Left lung (tissue), 10 donors: ENCODE data around the gene FHOD3. TPM values are rescaled to one million over a fixed set of nuclear protein-coding genes. Genes with fewer than 3 reads are reported as not detected.

Experiments used
- ATAC-seq: fragments of 200-7000 bp; cut with Tn5 transposase; one replicate; pipeline ENCODE4 v1.9.1; 2020; ENCODE audit warnings: moderate library complexity
- DNase-seq, 4 donors: peaks; one replicate each; pipeline ENCODE4 v3.0.0-alpha.2; 2013 to 2020
- H3K27ac ChIP-seq, 2 donors: fragments of 200-600 bp; sonication (generic) in 1 of 2; one replicate each; pipeline versions ENCODE4 v1.5.0 to v1.8.0; 2020 to 2021
- H3K27me3 ChIP-seq, 2 donors: fragments of 200-600 bp; sonication (generic) in 1 of 2; one replicate each; pipeline versions ENCODE4 v1.5.0 to v1.8.0; 2020 to 2021
- H3K36me3 ChIP-seq, 2 donors: fragments of 200-600 bp; sonication (generic) in 1 of 2; one replicate each; pipeline versions ENCODE4 v1.5.0 to v1.8.0; 2020 to 2021
- H3K4me1 ChIP-seq, 2 donors: fragments of 200-600 bp; one replicate each; pipeline ENCODE4 v1.8.0; 2021
- H3K4me3 ChIP-seq, 2 donors: fragments of 200-600 bp; sonication (generic) in 1 of 2; one replicate each; pipeline versions ENCODE4 v1.5.0 to v1.8.0; 2020 to 2021; ENCODE audit warnings: mild to moderate bottlenecking in 1 of 2
- H3K9me3 ChIP-seq, 2 donors: fragments of 200-600 bp; sonication (generic) in 1 of 2; one replicate each; pipeline versions ENCODE4 v1.5.0 to v1.8.0; 2020 to 2021
- CTCF ChIP-seq, 2 donors: fragments of 200-600 bp; sonication (generic) in 1 of 2; IDR thresholded peaks; one replicate each; pipeline versions ENCODE4 v1.5.0 to v1.8.0; 2021; ENCODE audit warnings: antibody characterized with exemption in 2 of 2
- intact Hi-C, 2 donors: fragments of 100-400 bp; cut with DNase I; formaldehyde crosslinking; loops; one replicate each; pipeline versions ENCODE4 v1.11.2 to v1.14.2; 2022
- polyA plus RNA-seq, 6 donors: library from polyadenylated mRNA; unstranded; fragments of 120-200 nt; gene quantifications; one replicate each; pipeline ENCODE4 v1.2.1, GENCODE V29; 2013; ENCODE audit not compliant: insufficient read length in 6 of 6
- total RNA-seq, 2 donors: library from RNA; stranded (reverse); fragmentation: NEBNext Ultra II Directional; extraction: Animal tissue kit (Norgen Biotek cat#: 25700); gene quantifications; one replicate each; pipeline ENCODE4 v1.2.1, GENCODE V29; 2021
- donor health status: DM: no; HTN: yes; CAD: no.
- donor health status: DM: no; HTN: no; CAD: no.

FHOD3 gene
- total and polyA plus RNA-seq, 8 donors: 0.55 to 2.9 (median 1.5) TPM

- peak; percentile 77 for ATAC-seq
- Histone ChIP-seq H3K4me1 (no peaks in the 10 kb centered on the region), H3K9me3 (no peaks in the 10 kb centered on the region), H3K36me3 (no peaks in the 10 kb centered on the region), H3K27me3 (no peaks in the 10 kb centered on the region), H3K4me3 (no peak overlapping the region), H3K27ac (no peak overlapping the region)
- TF ChIP-seq CTCF (IDR thresholded peaks at IDR 0.05): no peak
- intact Hi-C loops: no loop called here
- no peak for DNase-seq
Observed at GRCh38 chr18:36509646-36510197, 212.2 kb downstream of the FHOD3 start.

- TF ChIP-seq CTCF (IDR thresholded peaks at IDR 0.05): no peak
- Histone ChIP-seq H3K4me1 (no peaks in the 10 kb centered on the region), H3K27ac (no peak overlapping the region), H3K36me3 (no peaks in the 10 kb centered on the region), H3K27me3 (no peaks in the 10 kb centered on the region), H3K9me3 (no peaks in the 10 kb centered on the region), H3K4me3 (no peak overlapping the region)
- ATAC-seq: no peak
- no peak for DNase-seq
- intact Hi-C loops: no loop called here
Observed at GRCh38 chr18:36511791-36512352, 214.4 kb downstream of the FHOD3 start.

GRCh38 chr18:36513556-36513955 lies 216.0 kb downstream of the FHOD3 start:
- ATAC-seq (no peak), DNase-seq (peak in 1 of 4 donors; percentile 12)
- no peak overlapping the region for H3K27ac ChIP-seq
- TF ChIP-seq CTCF (IDR thresholded peaks at IDR 0.05): no peak
- intact Hi-C loops: no loop called here
- no peaks in the 10 kb centered on the region for H3K27me3 ChIP-seq
- H3K9me3 ChIP-seq: no peaks in the 10 kb centered on the region
- H3K4me3 ChIP-seq: no peak overlapping the region
- H3K36me3 ChIP-seq: no peaks in the 10 kb centered on the region
- H3K4me1 ChIP-seq: no peaks in the 10 kb centered on the region

GRCh38 chr18:36514778-36515177 lies 217.3 kb downstream of the FHOD3 start:
- H3K36me3 ChIP-seq: no peaks in the 10 kb centered on the region
- no peak for TF ChIP-seq CTCF (IDR thresholded peaks at IDR 0.05)
- H3K4me3 ChIP-seq: no peak overlapping the region
- intact Hi-C loops: no loop called here
- no peak for DNase-seq
- no peak for ATAC-seq
- no peaks in the 10 kb centered on the region for H3K27me3 ChIP-seq
- H3K4me1 ChIP-seq: no peaks in the 10 kb centered on the region
- no peak overlapping the region for H3K27ac ChIP-seq
- no peaks in the 10 kb centered on the region for H3K9me3 ChIP-seq

GRCh38 chr18:36516258-36516657 lies 218.7 kb downstream of the FHOD3 start:
- H3K4me1 ChIP-seq: no peaks in the 10 kb centered on the region
- TF ChIP-seq CTCF (IDR thresholded peaks at IDR 0.05): no peak
- no peaks in the 10 kb centered on the region for H3K27me3 ChIP-seq
- intact Hi-C loops: no loop called here
- no peaks in the 10 kb centered on the region for H3K36me3 ChIP-seq
- H3K4me3 ChIP-seq: no peak overlapping the region
- no peak for ATAC-seq
- no peak overlapping the region for H3K27ac ChIP-seq
- H3K9me3 ChIP-seq: no peaks in the 10 kb centered on the region
- no peak for DNase-seq
